ENCODE measurements around the gene MYO1A. TPM values are rescaled to one million over a fixed set of nuclear protein-coding genes. Genes with fewer than 3 reads are reported as not detected.

The MYO1A gene
- polyA plus RNA-seq, 1 donor from 2014 or later = not detected

- Mint-ChIP-seq H3K4me1 (peaks cover 32 to 43% (median 35%) of the 10 kb centered on the region in 3 donors), H3K9me3 (no peaks in the 10 kb centered on the region)
These were observed 41.2 kb upstream of the MYO1A start for GRCh38 chr12:57090924-57091637.

GRCh38 chr12:57090490-57090889 lies 40.6 kb upstream of the MYO1A start:
- no peaks in the 10 kb centered on the region for H3K27me3 Mint-ChIP-seq
- H3K9me3 Mint-ChIP-seq = no peaks in the 10 kb centered on the region
- peak overlapping the region in 2 of 3 donors; percentile 34 to 92 for H3K27ac Mint-ChIP-seq
- peak overlapping the region in 2 of 4 donors; percentile 49 to 96 for H3K4me3 Mint-ChIP-seq
- peaks cover 35 to 39% (median 36%) of the 10 kb centered on the region in 3 donors for H3K4me1 Mint-ChIP-seq
- peaks cover 1% of the 10 kb centered on the region for H3K36me3 Mint-ChIP-seq

More at GRCh38 chr12:57090924-57091637, 41.2 kb upstream of the MYO1A start:
- Mint-ChIP-seq H3K27ac (peak overlapping the region in 2 of 3 donors; percentile 34 to 92), H3K36me3 (peaks cover 1% of the 10 kb centered on the region), H3K27me3 (no peaks in the 10 kb centered on the region), H3K4me3 (peak overlapping the region in 2 of 4 donors; percentile 49 to 96)

- H3K4me1 Mint-ChIP-seq = peaks cover 34 to 44% (median 40%) of the 10 kb centered on the region in 3 donors
- H3K27ac Mint-ChIP-seq = peak overlapping the region; percentile 88 to 92 (median 90)
- no peaks in the 10 kb centered on the region for H3K27me3 Mint-ChIP-seq
- H3K4me3 Mint-ChIP-seq = peak overlapping the region; percentile 91 to 98 (median 96)
- peaks cover 1% of the 10 kb centered on the region for H3K36me3 Mint-ChIP-seq
- H3K9me3 Mint-ChIP-seq = no peaks in the 10 kb centered on the region
These were observed 39.6 kb upstream of the MYO1A start for GRCh38 chr12:57089271-57090245.

GRCh38 chr12:57088354-57089270 lies 38.7 kb upstream of the MYO1A start, which contains the start of gene NAB2:
TSS of gene NAB2 (plus strand) at chr12:57089114. CDS start at chr12:57089272, 158 bp downstream.
- H3K27me3 Mint-ChIP-seq = no peaks in the 10 kb centered on the region
- H3K4me1 Mint-ChIP-seq = peaks cover 27 to 41% (median 35%) of the 10 kb centered on the region in 3 donors
- peak within 1 kb of the TSS; percentile 97 to 98 (median 97) for H3K27ac Mint-ChIP-seq
- H3K9me3 Mint-ChIP-seq = no peaks in the 10 kb centered on the region
- peak within 1 kb of the TSS; percentile 91 to 98 (median 96) for H3K4me3 Mint-ChIP-seq
- H3K36me3 Mint-ChIP-seq = peaks cover 3% of the 10 kb centered on the region

GRCh38 chr12:57087691-57088353 lies 37.9 kb upstream of the MYO1A start:
- peaks cover 3% of the 10 kb centered on the region for H3K36me3 Mint-ChIP-seq
- peak overlapping the region; percentile 88 to 95 (median 94) for H3K4me3 Mint-ChIP-seq
- no peaks in the 10 kb centered on the region for H3K9me3 Mint-ChIP-seq
- H3K4me1 Mint-ChIP-seq = peaks cover 27 to 38% (median 30%) of the 10 kb centered on the region in 3 donors
- H3K27me3 Mint-ChIP-seq = no peaks in the 10 kb centered on the region
- peak overlapping the region; percentile 97 to 98 (median 97) for H3K27ac Mint-ChIP-seq

GRCh38 chr12:57087010-57087690 lies 37.2 kb upstream of the MYO1A start:
- H3K9me3 Mint-ChIP-seq = no peaks in the 10 kb centered on the region
- H3K27me3 Mint-ChIP-seq = no peaks in the 10 kb centered on the region
- peaks cover 23 to 35% (median 27%) of the 10 kb centered on the region in 3 donors for H3K4me1 Mint-ChIP-seq
- H3K4me3 Mint-ChIP-seq = peak overlapping the region; percentile 88 to 95 (median 94)
- H3K27ac Mint-ChIP-seq = peak overlapping the region; percentile 97 to 98 (median 97)
- H3K36me3 Mint-ChIP-seq = peaks cover 2% of the 10 kb centered on the region

- Mint-ChIP-seq H3K36me3 (peaks cover 2% of the 10 kb centered on the region), H3K27ac (peak overlapping the region; percentile 96 to 97 (median 97)), H3K4me3 (peak overlapping the region; percentile 88 to 95 (median 94)), H3K4me1 (peaks cover 23 to 35% (median 25%) of the 10 kb centered on the region in 3 donors), H3K9me3 (no peaks in the 10 kb centered on the region), H3K27me3 (no peaks in the 10 kb centered on the region)
These were observed 36.6 kb upstream of the MYO1A start for GRCh38 chr12:57086493-57087009.

GRCh38 chr12:57085999-57086492 lies 36.1 kb upstream of the MYO1A start:
- H3K4me3 Mint-ChIP-seq = peak overlapping the region; percentile 88 to 95 (median 94)
- no peaks in the 10 kb centered on the region for H3K9me3 Mint-ChIP-seq
- H3K36me3 Mint-ChIP-seq = peaks cover 2% of the 10 kb centered on the region
- no peaks in the 10 kb centered on the region for H3K27me3 Mint-ChIP-seq
- H3K4me1 Mint-ChIP-seq = peaks cover 23 to 35% (median 25%) of the 10 kb centered on the region in 3 donors
- peak overlapping the region; percentile 96 to 97 (median 97) for H3K27ac Mint-ChIP-seq

GRCh38 chr12:57080855-57081254 lies 30.9 kb upstream of the MYO1A start:
- Mint-ChIP-seq H3K9me3 (no peaks in the 10 kb centered on the region), H3K4me3 (no peak overlapping the region), H3K27me3 (no peaks in the 10 kb centered on the region), H3K27ac (peak overlapping the region in 1 of 3 donors; percentile 31), H3K4me1 (peaks cover 7 to 18% (median 8%) of the 10 kb centered on the region in 3 donors), H3K36me3 (peaks cover 2% of the 10 kb centered on the region)

- Mint-ChIP-seq H3K9me3 (no peaks in the 10 kb centered on the region), H3K36me3 (peaks cover 2% of the 10 kb centered on the region), H3K4me1 (peaks cover 0 to 16% (median 2%) of the 10 kb centered on the region in 3 donors), H3K27ac (peak overlapping the region in 2 of 3 donors; percentile 64 to 97), H3K27me3 (no peaks in the 10 kb centered on the region), H3K4me3 (peak overlapping the region in 1 of 4 donors; percentile 12)
These were observed 29.9 kb upstream of the MYO1A start for GRCh38 chr12:57079821-57080220.

- Mint-ChIP-seq H3K9me3 (no peaks in the 10 kb centered on the region), H3K27ac (peak within 1 kb of the TSS; percentile 84 to 97 (median 97)), H3K36me3 (no peaks in the 10 kb centered on the region), H3K27me3 (no peaks in the 10 kb centered on the region), H3K4me3 (peak within 1 kb of the TSS; percentile 89 to 98 (median 96)), H3K4me1 (peaks cover 0 to 16% (median 5%) of the 10 kb centered on the region in 3 donors)
These were observed 28.8 kb upstream of the MYO1A start, which contains the start of gene NEMP1 for GRCh38 chr12:57078519-57079404. TSS of gene NEMP1 (minus strand) at chr12:57078791. CDS start at chr12:57078745, 46 bp downstream.

Data from IgD-negative memory B cell (primary cell).